HG03175 (cell line): Measurements from ENCODE around the gene EFNB3.

Source experiments
- ATAC-seq: cut with Tn5 transposase; IDR thresholded peaks from one replicate; pipeline ENCODE4 v1.9.1; 2021; ENCODE audit warnings: mild to moderate bottlenecking, moderate library complexity; ENCODE audit not compliant: unreplicated experiment

EFNB3 gene

DNA sequence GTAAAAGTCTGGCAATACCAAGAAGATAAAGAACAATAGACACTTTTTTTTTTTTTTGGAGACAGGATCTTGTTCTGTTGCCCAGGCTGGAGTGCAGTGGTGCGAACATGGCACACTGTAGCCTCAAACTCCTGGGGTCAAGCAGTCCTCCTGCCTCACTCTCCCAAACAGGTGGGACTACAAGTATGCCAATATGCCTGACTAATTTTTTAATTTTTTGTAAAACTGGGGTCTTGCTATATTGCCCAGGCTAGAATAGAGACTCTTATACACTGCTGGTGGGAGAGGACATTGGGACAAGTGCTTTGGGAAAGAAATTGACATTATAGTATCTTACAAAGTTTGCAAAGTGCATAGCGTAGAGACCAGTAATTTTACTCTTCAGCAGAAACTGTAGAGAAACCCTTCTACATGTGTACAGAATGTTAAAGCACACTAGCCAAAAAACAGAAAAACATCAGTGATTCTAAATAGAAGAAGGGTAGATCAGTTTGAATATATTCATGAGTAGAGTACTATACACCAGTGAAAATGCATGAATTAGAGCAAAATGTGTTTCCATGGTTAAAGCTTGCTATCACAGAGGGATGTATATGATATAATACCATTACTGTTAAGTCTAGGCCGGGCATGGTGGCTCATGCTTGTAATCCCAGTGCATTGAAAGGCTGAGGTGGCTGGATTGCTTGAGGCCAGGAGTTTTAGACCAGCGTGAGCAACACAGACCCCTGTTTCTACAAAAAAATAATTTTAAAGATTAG, 7.0 kb upstream of the EFNB3 start:
- ATAC-seq = no peak

DNA sequence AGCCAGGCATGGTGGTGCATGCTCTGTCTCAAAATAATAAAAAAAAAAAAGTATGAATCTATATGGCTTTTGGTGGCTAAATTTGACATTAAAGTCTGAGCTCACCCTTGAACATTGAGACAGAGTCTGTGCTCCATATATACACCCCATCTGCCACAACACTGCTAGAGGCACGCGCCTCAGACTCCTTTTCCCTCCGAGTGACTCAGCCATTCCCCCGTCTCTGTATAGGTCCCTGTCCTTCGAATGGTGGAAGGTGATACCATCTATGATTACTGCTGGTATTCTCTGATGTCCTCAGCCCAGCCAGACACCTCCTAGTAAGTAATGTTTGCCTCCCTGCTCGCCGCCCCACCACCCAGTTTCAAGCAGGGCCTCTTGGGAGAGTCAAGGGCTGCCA, 4.5 kb upstream of the EFNB3 start:
- no peak for ATAC-seq

DNA sequence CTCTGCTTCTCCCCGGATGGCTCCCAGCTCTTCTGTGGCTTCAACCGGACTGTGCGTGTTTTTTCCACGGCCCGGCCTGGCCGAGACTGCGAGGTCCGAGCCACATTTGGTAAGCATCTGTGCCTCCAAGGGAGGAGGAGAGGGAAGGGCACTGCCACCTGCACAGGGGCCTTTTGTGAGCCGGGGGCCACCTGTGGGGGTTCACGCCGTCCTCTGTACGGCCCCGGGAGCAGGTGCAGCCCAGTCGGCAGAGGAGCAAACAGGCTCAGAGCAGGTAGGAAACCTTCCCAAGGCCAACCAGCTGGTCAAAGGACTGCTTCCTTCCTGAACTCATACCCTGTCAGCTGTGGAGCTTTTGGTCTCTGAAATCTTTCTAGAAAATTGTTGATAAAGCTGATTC, 3.3 kb upstream of the EFNB3 start:
- ATAC-seq = no peak

DNA sequence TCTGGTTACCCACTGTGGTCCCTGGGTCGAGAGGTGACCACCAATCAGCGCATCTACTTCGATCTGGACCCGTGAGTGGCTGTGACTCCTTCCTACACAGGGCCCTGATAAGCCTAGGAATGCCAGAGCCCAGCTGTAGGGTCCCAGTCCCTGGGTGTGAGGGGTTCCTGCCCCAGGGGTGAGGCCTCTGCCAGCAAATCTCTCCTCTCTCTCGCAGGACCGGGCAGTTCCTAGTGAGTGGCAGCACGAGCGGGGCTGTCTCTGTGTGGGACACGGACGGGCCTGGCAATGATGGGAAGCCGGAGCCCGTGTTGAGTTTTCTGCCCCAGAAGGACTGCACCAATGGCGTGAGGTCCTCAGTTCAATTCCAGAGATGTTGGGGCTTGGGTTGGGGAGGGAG, 2.2 kb upstream of the EFNB3 start:
- ATAC-seq = no peak

DNA sequence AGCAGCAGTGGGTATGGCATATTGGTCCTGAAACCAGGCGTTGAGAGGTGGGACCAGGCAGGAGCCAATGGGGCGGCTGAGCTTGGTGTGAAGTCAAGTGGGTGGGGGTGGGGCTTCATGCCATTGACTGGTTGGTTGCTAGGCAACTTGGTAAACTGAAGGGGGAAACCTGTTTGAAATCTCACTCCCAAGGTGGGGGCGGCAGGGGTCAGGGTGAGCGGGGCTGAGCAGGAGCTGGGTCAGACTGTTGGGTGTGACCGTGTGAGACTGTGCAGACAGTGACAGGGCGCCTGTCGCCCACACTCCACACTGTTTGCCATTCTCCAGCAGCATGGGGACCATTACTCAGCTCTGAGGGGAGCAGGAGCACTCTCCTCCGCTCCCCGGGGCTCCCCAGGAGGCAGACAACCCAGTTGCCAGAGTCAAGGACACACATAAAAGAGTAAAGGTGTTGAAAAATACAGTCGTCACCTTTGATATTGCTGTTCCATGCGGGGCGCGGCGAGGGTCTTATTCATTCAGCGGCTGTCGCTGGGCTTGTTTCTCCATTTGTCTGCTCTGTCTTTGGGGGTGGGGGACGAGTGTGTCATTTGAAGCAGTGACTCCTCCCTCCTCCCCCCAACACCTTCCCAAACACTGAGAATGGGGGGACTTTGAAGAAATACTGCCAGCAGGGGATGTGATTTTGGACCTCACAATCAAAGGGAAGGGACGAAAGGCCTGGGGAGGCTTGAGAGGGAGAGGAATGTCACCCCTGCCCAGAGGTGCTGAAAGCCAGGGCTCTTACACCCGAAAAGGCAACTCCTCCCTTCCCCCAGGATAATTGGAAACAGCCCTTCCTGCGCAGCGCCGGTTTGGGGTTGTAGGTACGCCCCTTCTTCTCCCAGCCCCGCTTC, 1.2 kb upstream of the EFNB3 start:
- no peak for ATAC-seq

DNA sequence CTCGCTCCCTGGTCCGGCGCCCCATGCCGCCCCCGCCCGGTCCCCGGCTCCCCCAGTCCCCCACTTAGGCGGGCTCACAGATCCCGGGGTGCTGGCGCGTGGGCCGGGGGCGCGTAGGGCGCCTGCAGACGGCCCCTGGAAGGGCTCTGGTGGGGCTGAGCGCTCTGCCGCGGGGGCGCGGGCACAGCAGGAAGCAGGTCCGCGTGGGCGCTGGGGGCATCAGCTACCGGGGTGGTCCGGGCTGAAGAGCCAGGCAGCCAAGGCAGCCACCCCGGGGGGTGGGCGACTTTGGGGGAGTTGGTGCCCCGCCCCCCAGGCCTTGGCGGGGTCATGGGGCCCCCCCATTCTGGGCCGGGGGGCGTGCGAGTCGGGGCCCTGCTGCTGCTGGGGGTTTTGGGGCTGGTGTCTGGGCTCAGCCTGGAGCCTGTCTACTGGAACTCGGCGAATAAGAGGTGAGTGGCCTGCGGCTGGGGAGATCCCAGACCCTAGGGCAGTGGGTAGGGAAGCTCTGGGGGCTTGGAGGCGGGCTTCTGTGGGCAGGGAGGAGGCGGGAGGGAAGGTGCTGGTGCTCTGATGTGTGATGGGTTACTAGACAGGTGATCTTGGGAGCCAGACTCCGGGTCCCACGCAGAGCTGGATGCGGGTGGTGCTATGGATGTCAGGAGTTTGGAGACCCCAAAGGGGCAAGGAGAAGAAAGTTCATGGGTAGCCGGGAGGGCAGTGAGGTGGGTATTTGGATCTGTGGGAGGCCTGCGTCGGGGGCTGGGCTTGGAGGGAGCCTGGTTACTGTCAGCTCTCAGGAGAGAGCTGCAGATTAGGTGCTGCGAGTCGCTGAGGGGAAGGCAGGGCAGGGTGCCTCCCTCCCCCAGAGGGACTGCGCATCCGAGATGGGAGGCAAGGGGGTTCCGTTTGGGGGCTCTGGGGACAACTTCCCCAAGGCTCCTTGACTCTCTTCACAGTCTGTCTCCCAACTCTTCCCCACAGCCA, 560 bp downstream of the EFNB3 start:
- no peak for ATAC-seq

DNA sequence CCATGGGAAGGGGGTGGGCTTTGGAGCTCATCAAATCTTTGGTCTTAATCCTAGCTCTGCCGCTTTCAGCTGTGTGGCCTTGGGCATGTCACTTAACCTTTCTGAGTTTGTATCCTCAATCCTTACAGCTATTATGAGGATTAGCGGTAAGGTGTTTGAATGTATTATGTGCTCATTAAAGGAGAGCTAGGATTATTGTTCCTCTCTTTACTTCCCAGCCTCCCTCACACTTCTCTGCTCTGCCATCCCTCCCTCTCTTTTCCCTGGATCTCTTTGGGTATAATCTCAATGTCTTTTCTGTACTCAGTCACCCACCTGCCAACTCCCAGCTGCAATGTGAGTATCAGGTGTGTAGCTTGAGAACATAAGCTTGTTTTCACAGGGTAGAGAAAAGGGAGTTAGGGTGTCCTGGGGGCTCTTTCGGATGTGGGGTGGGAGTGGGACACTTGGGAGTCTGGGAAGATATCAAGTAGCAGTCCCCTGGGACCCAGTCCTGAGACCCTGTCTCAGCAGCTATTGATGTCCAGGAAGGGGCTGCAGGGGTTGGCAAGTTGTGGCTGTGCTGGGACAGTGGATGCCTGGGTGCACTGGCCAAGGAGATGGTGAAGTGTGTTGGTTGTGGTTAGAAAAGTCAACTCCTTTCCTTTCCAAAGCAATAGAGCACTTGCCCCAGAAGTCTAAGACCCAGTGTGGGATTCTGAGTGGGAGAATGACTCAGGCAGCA, 1.8 kb downstream of the EFNB3 start:
- ATAC-seq = no peak

DNA sequence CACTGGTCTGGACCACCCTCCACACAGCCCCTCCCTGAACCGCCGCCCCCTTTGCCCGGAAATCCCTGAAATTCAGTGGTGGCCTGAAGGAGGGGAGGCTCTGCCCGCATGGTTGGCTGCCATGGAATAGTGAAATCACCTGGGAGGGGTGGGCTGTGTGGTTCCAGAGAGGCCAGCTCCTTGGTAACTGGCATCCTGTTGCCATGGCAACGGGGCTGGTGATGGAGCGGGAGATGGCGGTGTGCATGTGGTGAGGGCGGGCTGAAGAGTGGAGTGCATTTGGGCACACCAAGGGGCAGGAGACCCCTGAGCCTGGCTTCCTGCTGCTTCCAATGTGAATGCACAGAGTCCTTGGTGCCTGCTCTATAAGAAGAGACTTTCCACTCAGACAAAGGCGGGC, 2.4 kb downstream of the EFNB3 start:
- ATAC-seq = no peak

DNA sequence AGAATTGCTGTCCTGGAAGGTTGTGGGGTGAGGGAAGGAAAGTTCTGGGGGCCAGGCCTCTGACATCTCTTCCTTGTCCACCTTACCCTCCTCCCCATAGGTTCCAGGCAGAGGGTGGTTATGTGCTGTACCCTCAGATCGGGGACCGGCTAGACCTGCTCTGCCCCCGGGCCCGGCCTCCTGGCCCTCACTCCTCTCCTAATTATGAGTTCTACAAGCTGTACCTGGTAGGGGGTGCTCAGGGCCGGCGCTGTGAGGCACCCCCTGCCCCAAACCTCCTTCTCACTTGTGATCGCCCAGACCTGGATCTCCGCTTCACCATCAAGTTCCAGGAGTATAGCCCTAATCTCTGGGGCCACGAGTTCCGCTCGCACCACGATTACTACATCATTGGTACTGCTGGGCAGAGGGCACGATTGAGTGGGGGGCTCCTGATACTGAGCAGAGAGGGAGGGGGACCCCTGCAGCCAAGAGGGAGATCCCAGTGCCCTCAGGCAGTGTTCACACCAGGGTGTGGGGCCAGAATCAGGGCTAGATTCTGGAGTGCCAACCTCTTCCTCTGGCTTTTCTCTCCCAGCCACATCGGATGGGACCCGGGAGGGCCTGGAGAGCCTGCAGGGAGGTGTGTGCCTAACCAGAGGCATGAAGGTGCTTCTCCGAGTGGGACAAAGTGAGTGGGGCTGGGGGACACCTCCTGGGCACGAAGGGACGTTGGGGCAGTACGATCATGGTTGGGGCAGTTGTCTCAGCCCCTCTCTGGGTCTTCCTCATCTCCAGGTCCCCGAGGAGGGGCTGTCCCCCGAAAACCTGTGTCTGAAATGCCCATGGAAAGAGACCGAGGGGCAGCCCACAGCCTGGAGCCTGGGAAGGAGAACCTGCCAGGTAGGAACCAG, 3.1 kb downstream of the EFNB3 start:
- no peak for ATAC-seq

DNA sequence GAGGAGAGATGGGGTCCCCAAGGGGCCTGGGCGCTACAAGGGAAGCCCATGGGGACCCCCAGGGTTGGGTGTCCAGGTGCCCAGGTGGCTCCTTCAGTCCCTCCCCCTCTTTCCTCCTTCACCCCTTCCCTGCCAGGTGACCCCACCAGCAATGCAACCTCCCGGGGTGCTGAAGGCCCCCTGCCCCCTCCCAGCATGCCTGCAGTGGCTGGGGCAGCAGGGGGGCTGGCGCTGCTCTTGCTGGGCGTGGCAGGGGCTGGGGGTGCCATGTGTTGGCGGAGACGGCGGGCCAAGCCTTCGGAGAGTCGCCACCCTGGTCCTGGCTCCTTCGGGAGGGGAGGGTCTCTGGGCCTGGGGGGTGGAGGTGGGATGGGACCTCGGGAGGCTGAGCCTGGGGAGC, 4.0 kb downstream of the EFNB3 start:
- no peak for ATAC-seq

DNA sequence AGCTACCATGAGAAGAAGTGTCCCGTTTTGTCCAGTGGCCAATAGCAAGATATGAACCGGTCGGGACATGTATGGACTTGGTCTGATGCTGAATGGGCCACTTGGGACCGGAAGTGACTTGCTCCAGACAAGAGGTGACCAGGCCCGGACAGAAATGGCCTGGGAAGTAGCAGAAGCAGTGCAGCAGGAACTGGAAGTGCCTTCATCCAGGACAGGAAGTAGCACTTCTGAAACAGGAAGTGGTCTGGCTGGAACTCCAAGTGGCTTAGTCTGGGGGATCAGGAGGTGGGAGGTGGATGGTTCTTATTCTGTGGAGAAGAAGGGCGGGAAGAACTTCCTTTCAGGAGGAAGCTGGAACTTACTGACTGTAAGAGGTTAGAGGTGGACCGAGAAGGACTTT, 5.3 kb downstream of the EFNB3 start:
- no peak for ATAC-seq

DNA sequence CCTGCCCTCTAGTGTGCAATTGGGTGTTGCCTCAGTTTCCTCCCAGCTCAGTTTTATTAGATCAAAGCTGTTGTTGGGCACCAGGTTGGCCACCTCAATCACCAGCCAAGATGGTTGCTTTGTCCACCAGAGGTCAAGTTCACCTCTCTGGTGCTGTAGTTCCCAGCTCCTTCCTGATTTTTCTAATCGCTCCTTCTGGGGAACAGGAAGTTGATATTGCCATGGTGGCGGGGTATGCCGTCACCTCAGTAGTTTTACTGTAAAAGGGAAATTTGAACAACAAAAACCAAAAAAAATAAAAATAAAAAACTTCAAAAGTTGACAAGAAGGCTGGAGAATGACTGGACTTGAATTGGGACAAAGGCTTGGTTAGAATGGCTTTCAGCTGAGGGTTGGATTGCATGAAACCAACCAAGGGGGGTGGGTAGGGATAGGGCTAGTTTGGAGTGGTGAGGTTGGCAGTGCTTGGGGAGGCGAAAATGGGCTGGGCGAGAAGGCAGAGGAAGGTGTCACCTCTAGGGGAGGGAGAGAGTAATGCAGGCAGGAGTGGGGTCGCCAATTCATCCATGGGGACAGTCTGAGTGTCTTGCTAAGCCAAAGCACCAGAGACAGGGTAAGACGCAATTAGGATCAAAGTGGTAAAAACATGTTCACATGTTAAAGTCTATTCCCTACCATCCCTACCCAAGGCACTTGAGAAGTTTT, 6.2 kb downstream of the EFNB3 start:
- no peak for ATAC-seq

DNA sequence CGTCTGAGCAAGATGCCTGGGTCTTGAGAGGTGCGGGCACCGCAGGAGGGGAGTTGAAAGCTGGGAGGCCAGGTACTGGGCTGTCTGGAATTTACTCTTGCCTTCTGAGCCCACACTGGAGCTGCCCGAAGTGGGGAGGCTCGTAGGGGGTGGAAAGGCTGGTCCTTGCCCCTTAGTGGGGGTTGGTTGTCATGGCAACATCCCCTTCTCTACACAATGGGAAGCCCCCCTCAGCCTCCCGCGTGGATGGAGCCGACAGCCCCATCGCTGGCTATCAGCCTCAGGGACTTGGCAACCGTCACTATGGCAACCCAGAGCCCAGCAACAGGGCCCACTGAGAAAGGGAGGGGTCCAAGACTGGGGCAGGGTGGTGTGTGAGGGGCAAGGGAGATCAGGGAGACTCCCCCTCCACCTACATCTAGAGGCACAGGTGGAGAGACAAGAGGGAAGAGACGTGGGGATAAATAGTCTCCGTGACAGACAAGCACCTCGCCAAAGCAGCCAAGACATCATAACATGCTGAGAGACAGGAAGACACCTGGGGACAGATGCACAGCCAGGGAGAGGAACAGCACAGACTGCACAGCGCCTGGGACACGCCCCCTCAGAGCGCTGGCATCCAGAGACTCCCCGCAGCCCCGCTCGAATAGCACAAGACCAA, 7.2 kb downstream of the EFNB3 start:
- no peak for ATAC-seq

DNA sequence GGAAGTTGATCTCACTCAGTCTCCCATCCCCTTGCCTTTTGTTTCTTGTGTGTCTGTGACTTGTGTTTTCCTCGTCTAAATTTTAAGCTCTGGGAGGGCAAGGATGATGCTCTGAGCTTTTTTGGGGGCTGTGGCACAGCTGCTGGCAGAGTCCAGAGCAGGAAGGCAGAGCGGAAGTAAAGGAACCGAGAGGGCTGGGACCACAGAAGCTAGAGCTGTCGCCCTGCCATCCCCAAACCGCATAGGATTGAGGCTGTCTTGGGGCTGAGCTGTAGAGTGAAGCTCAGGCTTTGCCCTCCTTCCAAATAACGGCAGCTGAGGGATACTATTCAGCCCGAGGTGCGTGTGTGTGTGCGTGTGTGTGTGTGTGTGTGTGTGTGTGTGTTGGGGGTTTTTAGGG, 8.8 kb downstream of the EFNB3 start:
- ATAC-seq = no peak

DNA sequence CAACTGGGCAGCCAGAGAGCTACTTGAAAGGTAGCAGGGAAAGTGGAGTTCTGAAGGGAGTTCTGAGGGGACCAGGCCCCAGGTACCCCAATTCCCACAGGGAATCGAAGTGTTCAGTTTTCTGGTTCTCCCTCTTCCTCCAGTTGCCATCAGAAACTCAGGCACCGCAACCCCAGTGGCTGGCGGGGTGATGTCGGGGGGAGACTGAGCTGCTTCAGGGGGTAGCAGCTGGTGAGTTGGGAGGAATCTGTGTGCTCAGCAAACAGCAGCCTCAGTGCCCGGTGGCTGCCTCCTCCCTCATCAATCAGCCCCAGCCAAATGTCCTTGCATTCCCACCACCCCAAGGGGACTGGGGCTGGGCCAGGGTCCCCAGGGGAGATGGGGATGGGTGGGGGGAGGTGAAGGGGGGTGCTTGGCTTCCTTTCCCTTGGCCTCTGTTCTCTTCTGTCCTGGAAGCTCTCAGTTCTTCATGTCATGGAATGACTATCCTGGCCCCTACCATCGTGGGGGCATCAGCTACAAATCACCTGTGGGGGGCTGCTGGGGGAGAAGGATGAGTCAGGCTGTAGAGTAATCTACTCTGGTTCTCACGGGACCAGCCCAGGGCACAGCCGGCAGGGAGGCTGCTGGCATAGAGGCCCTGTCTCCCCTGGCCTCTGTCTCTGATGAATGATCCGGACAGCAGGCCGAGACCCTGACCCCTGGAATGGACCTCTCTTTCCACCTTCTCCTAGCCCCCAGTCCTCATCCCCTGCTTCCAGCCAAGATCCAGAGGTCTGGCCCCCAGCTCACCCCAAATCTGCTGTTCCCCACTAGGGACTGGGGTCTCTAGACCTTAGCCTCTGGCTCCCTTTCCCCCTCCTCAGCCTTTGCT, 10.0 kb downstream of the EFNB3 start:
- ATAC-seq = no peak

DNA sequence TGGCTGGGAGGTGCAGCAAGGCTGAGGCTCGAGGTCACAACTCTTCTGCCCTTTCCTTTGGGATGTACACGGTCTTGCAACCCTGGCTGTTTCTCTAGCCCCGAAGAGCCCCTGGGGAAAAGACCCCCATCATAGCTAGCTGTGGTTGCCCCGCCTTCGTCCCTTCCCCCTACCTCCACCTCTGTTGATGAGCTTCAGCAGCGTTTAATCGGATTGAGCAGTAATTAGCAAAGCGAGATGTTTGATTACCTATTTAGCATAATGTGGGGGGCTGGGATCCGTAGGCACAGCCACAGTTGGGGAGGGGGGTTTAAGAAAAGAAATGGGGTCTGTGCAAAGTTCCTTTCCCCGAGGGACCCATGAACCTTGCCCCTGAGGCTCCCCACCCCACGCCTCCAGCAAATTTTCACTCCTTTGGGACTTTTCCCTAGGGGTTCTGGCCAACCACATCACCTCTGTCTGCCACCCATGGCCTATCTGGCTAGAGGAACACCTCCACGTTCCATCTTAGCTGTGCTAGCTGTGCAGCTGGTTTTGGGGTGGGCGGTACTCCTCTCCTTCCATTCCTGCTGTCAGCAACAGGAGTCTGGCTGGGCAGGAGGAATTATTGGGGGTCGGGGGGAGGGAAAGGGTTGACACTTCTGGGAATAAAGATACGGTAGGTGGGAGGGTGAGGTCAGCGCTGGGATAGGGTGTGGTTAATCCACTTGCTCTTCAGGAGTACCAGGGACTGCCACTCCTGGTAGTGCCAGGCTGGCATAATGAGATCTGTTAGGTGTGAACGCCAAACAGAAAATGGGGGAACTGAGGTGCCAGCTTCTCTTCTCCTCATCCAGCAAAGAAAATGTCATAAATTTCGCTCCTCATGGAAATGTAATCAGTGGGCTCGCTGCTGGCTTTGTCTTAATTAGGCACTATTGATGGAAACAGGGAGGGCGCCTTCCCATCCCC, 11.2 kb downstream of the EFNB3 start:
- ATAC-seq = no peak
